ENCODE measurements around the gene CNGA2. TPM values are rescaled to one million over a fixed set of nuclear protein-coding genes. Genes with fewer than 3 reads are reported as not detected.

CNGA2 gene
- total and polyA plus RNA-seq, 9 of the 15 experiments (the other 6 are each of a cell fraction or from before 2014, with no cell fraction given): not detected

GRCh38 chrX:151759041-151759708, 24.6 kb downstream of the CNGA2 start:
- Histone ChIP-seq H3K9me3 (replicated peaks; ENCODE audit: control insufficient read depth, insufficient read depth, low read depth, low read length) (no peaks in the 10 kb centered on the region), H3K4me3 (no peak overlapping the region), H4K20me1 (replicated peaks; ENCODE audit: control insufficient read depth, insufficient read depth, low read length) (no peaks in the 10 kb centered on the region), H3K4me1 (replicated peaks in 1 of 2; ENCODE audit: control insufficient read depth in 2 of 2, insufficient read depth in 2 of 2, low read length in 2 of 2) (no peaks in the 10 kb centered on the region), H2AFZ (ENCODE audit: low read depth, low read length) (no peak overlapping the region), H3K9ac (ENCODE audit: insufficient read depth in 1 of 2, low read depth in 2 of 2, low read length in 2 of 2) (no peak overlapping the region), H3K36me3 (ENCODE audit: control insufficient read depth, insufficient read depth, low read length) (no peaks in the 10 kb centered on the region), H3K27me3 (ENCODE audit: control insufficient read depth in 2 of 2, insufficient read depth in 2 of 2, low read length in 2 of 2) (peaks cover 0 to 6% of the 10 kb centered on the region in 2 experiments; a peak in 1 of 5 replicates), H3K9me1 (ENCODE audit: control insufficient read depth, insufficient read depth, low read length) (no peaks in the 10 kb centered on the region), H3K79me2 (ENCODE audit: control insufficient read depth, insufficient read depth, low read length) (no peaks in the 10 kb centered on the region), H3K27ac (ENCODE audit: extremely low read depth, low read depth, low read length) (no peak overlapping the region), H3K4me2 (ENCODE audit: insufficient read depth, low read length) (no peak overlapping the region)
- ATAC-seq (no peak), DNase-seq (ENCODE audit: extremely low read depth in 1 of 4, low spot score in 3 of 4) (no peak), FAIRE-seq (no peak)
- ChIA-PET CTCF (ENCODE audit: low intra/inter-chr PET ratio) (no interaction called here), POLR2A (no interaction called here)
- intact Hi-C loops (cut with micrococcal nuclease) (loop anchor here (5.0 kb wide), 1 partner anchor 583 kb away; no protein-coding TSS in a partner anchor), in situ Hi-C loops (cut with MboI) (no loop called here)
- 13% methylated on average over 7 of the region's 11 CpGs for WGBS (ENCODE audit: insufficient coverage, low coverage, missing lambda C conversion rate)
- BruUV-seq (replicated peaks): no TSS peak
- no peak for TF ChIP-seq PHTF2 (CRISPR knock-in tag; IDR thresholded peaks at IDR 0.05)
- no peak for TF ChIP-seq MITF (IDR thresholded peaks at IDR 0.05)
- no peak for TF ChIP-seq POLR2G (IDR thresholded peaks at IDR 0.05; ENCODE audit: low read depth, low read length)
- no peak for TF ChIP-seq POU5F1 (IDR thresholded peaks at IDR 0.05; ENCODE audit: borderline replicate concordance, low read depth, low read length, partially characterized antibody)
- no peak for TF ChIP-seq ARNT (IDR thresholded peaks at IDR 0.05)
- TF ChIP-seq SMARCE1 (IDR thresholded peaks at IDR 0.05): no peak
- no peak for TF ChIP-seq USF1 (CRISPR knock-in tag; IDR thresholded peaks at IDR 0.05)
- TF ChIP-seq SP2 (IDR thresholded peaks at IDR 0.05; ENCODE audit: extremely low read depth, low read depth, low read length, poor library complexity, severe bottlenecking): no peak

All from K562 (cell line).